Endothelial cell of umbilical vein (primary cell): Measurements from ENCODE around the gene LRG1.

Experiments used
- EZH2 ChIP-seq: IDR thresholded peaks from 2 replicates; pipeline ENCODE4 v1.6.1; 2012; ENCODE audit warnings: borderline replicate concordance, low read depth, mild to moderate bottlenecking, moderate library complexity, low read length, inconsistent platforms; ENCODE audit not compliant: severe bottlenecking
- GATA2 ChIP-seq: IDR thresholded peaks from 2 replicates; pipeline ENCODE4 v1.7.0; 2011; ENCODE audit warnings: low read depth, mild to moderate bottlenecking, moderate library complexity, mixed read lengths, low read length; ENCODE audit not compliant: insufficient read length, insufficient read depth
- JUN ChIP-seq: IDR thresholded peaks from 2 replicates; pipeline ENCODE4 v1.6.1; 2011; ENCODE audit warnings: borderline replicate concordance, low read depth; ENCODE audit not compliant: insufficient read length, insufficient read depth
- MYC ChIP-seq: IDR thresholded peaks from one replicate; pipeline ENCODE4 v1.6.1; 2011; ENCODE audit warnings: mild to moderate bottlenecking, low read depth, low read length
- POLR2A ChIP-seq: IDR thresholded peaks from 2 replicates; pipeline ENCODE4 v1.6.1; 2012; ENCODE audit warnings: low read depth, mild to moderate bottlenecking, control low read depth, low read length
- TF ChIP-seq, protein P1 (sequence below), 2 donors: IDR thresholded peaks; 1 replicate in 1 of 2; 2 replicates in 1 of 2; pipeline ENCODE4 v1.5.1; 2011; ENCODE audit warnings: low read length in 2 of 2, mild to moderate bottlenecking in 2 of 2, moderate library complexity in 2 of 2, control low read depth in 1 of 2, inconsistent platforms in 1 of 2, low read depth in 1 of 2; ENCODE audit not compliant: insufficient read depth in 1 of 2; ENCODE audit errors: extremely low read depth in 1 of 2
- TF ChIP-seq, protein P2 (sequence below): IDR thresholded peaks from 2 replicates; pipeline ENCODE4 v1.6.1; 2011; ENCODE audit not compliant: insufficient read depth, insufficient read length

DNA sequence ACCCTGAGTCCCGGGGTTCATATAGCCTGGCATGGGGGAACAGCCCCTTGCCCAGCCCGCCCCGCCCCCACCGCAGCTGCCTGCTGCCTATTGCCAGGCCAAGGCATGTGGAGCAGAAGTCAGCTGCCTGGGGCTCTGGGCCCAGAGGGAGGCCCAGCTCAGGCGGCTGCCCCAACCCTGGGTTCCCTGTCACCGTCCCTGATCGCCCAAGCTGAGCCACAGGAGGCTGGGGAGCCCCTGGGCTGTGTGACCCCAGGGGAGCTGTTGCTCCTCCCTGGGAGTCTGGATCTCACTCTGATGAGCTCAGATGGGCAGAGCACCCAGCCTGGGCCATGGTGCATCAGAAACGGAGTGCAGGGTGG lies 22.9 kb downstream of the LRG1 start:
- TF ChIP-seq, protein P1, sequence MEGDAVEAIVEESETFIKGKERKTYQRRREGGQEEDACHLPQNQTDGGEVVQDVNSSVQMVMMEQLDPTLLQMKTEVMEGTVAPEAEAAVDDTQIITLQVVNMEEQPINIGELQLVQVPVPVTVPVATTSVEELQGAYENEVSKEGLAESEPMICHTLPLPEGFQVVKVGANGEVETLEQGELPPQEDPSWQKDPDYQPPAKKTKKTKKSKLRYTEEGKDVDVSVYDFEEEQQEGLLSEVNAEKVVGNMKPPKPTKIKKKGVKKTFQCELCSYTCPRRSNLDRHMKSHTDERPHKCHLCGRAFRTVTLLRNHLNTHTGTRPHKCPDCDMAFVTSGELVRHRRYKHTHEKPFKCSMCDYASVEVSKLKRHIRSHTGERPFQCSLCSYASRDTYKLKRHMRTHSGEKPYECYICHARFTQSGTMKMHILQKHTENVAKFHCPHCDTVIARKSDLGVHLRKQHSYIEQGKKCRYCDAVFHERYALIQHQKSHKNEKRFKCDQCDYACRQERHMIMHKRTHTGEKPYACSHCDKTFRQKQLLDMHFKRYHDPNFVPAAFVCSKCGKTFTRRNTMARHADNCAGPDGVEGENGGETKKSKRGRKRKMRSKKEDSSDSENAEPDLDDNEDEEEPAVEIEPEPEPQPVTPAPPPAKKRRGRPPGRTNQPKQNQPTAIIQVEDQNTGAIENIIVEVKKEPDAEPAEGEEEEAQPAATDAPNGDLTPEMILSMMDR (IDR thresholded peaks at IDR 0.05; ENCODE audit: extremely low read depth in 1 of 2, insufficient read depth in 1 of 2, low read depth in 1 of 2, low read length in 2 of 2) = no peak
- TF ChIP-seq GATA2 (no peak), EZH2 (no peak), MYC (no peak), JUN (no peak), POLR2A (no peak)
- TF ChIP-seq, protein P2, sequence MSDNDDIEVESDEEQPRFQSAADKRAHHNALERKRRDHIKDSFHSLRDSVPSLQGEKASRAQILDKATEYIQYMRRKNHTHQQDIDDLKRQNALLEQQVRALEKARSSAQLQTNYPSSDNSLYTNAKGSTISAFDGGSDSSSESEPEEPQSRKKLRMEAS = no peak
